Activated CD8-positive, alpha-beta T cell treated with anti-CD3 and anti-CD28 coated beads, Interleukin-2, amount 10 ng/mL, durations not matched to agents 7 days and 5 days (primary cell): ENCODE measurements around the gene HDAC2. TPM values are rescaled to one million over a fixed set of nuclear protein-coding genes. Genes with fewer than 3 reads are reported as not detected.
"Not testable (repeated sequence)": the region's sequence is repeated elsewhere in the genome, so short reads cannot be mapped to it uniquely, and the experiment has no call there.

ENCODE experiments used
- ATAC-seq: fragments of 150-1000 bp; cut with Tn5 transposase; one replicate; pipeline ENCODE4 v1.10.0; 2021; ENCODE audit warnings: moderate library complexity
- CTCF ChIA-PET: fragments of 350-600 bp; sonication (Branson Sonifier 250); formaldehyde crosslinking; loops from one replicate; lab custom pipeline; 2021; ENCODE audit warnings: antibody characterized with exemption; lab: Charles Lee
- POLR2A ChIA-PET: fragments of 350-600 bp; sonication (Branson Sonifier 250); formaldehyde crosslinking; loops from one replicate; lab custom pipeline; 2021; ENCODE audit warnings: antibody characterized with exemption; lab: Charles Lee
- DNase-seq: peaks from one replicate; pipeline ENCODE4 v3.0.0-alpha.2; 2020
- H3K27ac Mint-ChIP-seq: one replicate; pipeline ENCODE4 v1.8.0; 2021; ENCODE audit warnings: mild to moderate bottlenecking, mixed read lengths
- H3K27me3 Mint-ChIP-seq: one replicate; pipeline ENCODE4 v1.8.0; 2021; ENCODE audit warnings: low read depth, mixed read lengths
- H3K36me3 Mint-ChIP-seq: one replicate; pipeline ENCODE4 v1.8.0; 2021; ENCODE audit warnings: low read depth, mixed read lengths
- H3K4me1 Mint-ChIP-seq: one replicate; pipeline ENCODE4 v1.8.0; 2021; ENCODE audit warnings: low read depth, mixed read lengths
- H3K4me3 Mint-ChIP-seq: one replicate; pipeline ENCODE4 v1.8.0; 2021; ENCODE audit warnings: mild to moderate bottlenecking, mixed read lengths
- H3K9me3 Mint-ChIP-seq: one replicate; pipeline ENCODE4 v1.8.0; 2022; ENCODE audit warnings: mixed read lengths; ENCODE audit not compliant: insufficient read depth
- total RNA-seq, 2 experiments: library from RNA; stranded (reverse); gene quantifications; one replicate each; pipeline ENCODE4 v1.2.3, GENCODE V29; 2021

The HDAC2 gene
- total RNA-seq, result 10 to 100 TPM; 66.8 to 75.7 TPM

- peaks cover 5% of the 10 kb centered on the region for H3K36me3 Mint-ChIP-seq
- ChIA-PET POLR2A (no interaction called here), CTCF (interaction anchor here (1.0 kb wide), 1 partner anchor 10 kb away, joined by 11 read pairs; no protein-coding TSS in a partner anchor)
- DNase-seq (peak; percentile 87), ATAC-seq (peak; percentile 81)
- H3K9me3 Mint-ChIP-seq, result no peaks in the 10 kb centered on the region
- peak within 1 kb of the TSS; percentile 98 for H3K27ac Mint-ChIP-seq
- no peaks in the 10 kb centered on the region for H3K27me3 Mint-ChIP-seq
- H3K4me1 Mint-ChIP-seq, result peaks cover 25% of the 10 kb centered on the region
- peak within 1 kb of the TSS; percentile 90 for H3K4me3 Mint-ChIP-seq
Measured at GRCh38 chr6:113970805-113971676, at the start of gene HDAC2. HDAC2 (minus strand) TSS chr6:113971148; CDS start chr6:113970908, 240 bp downstream.

DNA sequence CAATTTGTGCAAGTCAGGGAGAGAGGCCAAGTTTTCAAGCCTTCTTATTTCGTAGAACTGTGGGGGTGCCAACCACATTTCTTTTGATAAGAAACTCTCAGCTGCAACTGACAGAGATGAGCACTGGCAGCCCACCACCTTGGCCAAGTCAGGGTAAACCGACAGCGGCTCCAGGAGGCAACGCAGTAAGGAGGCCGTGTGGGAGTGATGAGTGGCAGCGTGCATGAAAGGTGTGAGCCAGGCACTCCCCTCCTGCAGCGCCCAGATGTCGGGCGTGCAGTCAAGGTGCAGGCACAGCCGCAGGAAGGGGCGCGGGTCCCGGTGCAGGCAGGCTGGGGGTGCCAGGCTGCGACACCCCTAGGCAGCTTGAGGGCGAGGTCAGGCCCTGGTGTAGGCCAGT lies 49.2 kb upstream of the HDAC2 start:
- H3K36me3 Mint-ChIP-seq, result no peaks in the 10 kb centered on the region
- H3K9me3 Mint-ChIP-seq, result no peaks in the 10 kb centered on the region
- DNase-seq (no peak), ATAC-seq (no peak)
- ChIA-PET CTCF (no interaction called here), POLR2A (no interaction called here)
- no peaks in the 10 kb centered on the region for H3K27me3 Mint-ChIP-seq
- H3K4me1 Mint-ChIP-seq, result no peaks in the 10 kb centered on the region
- no peak overlapping the region for H3K4me3 Mint-ChIP-seq
- H3K27ac Mint-ChIP-seq, result no peak overlapping the region

- H3K9me3 Mint-ChIP-seq, CTCF ChIA-PET, H3K27me3 Mint-ChIP-seq, H3K4me1 Mint-ChIP-seq, H3K4me3 Mint-ChIP-seq, H3K27ac Mint-ChIP-seq, DNase-seq, H3K36me3 Mint-ChIP-seq, ATAC-seq, POLR2A ChIA-PET: not testable (repeated sequence)
Measured at GRCh38 chr6:114017146-114017545, 46.2 kb upstream of the HDAC2 start.

GRCh38 chr6:114014106-114014505 lies 43.2 kb upstream of the HDAC2 start:
- DNase-seq, H3K9me3 Mint-ChIP-seq, ATAC-seq, CTCF ChIA-PET, H3K27me3 Mint-ChIP-seq, H3K4me1 Mint-ChIP-seq, POLR2A ChIA-PET, H3K36me3 Mint-ChIP-seq, H3K27ac Mint-ChIP-seq, H3K4me3 Mint-ChIP-seq: not testable (repeated sequence)

DNA sequence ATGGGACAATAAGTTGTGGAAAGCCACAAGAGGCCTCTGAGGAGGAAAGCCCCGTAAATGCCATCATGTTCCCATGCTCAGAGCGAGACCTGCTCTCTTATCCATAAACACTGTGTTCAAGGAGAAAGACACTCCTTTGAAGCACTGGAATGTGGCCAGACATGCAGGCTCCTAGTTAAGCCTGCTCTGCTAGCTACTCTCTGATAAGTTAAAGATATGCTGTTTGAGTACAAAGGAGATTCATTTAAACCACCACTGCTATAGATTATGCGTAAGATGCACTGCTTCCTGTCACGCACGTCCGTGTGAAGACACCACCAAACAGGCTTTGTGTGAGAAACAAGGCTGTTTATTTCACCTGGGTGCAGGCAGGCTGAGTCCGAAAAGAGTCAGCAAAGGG lies 40.5 kb upstream of the HDAC2 start:
- H3K36me3 Mint-ChIP-seq, ATAC-seq, H3K4me3 Mint-ChIP-seq, H3K27me3 Mint-ChIP-seq, H3K27ac Mint-ChIP-seq, CTCF ChIA-PET, POLR2A ChIA-PET, H3K9me3 Mint-ChIP-seq, H3K4me1 Mint-ChIP-seq, DNase-seq: not testable (repeated sequence)

DNA sequence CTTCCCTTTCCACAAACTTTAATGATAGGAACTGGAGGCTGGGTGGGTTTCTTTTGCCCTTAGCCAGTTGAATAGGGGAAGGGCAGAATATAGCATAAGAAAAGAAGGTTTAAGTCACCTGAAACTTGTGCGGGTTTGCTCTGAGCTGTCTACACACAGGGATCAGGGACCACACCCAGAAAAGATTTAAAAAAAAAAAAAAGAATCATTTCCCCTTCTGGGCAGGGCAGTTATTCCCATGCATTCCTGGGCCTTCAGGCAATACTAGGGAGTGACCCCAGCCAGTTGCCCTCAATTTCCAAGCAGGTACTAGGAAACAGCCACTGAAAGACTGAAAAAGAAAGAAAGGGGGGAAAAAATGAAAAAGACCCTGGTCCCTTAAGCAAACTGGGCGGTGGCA lies 39.6 kb upstream of the HDAC2 start:
- Mint-ChIP-seq H3K9me3 (no peaks in the 10 kb centered on the region), H3K4me1 (peaks cover 10% of the 10 kb centered on the region), H3K27me3 (peaks cover 4% of the 10 kb centered on the region), H3K36me3 (no peaks in the 10 kb centered on the region), H3K27ac (no peak overlapping the region), H3K4me3 (no peak overlapping the region)
- ChIA-PET POLR2A (no interaction called here), CTCF (no interaction called here)
- ATAC-seq (no peak), DNase-seq (no peak)

- Mint-ChIP-seq H3K9me3 (no peaks in the 10 kb centered on the region), H3K36me3 (no peaks in the 10 kb centered on the region), H3K27me3 (peaks cover 4% of the 10 kb centered on the region), H3K4me3 (no peak overlapping the region), H3K4me1 (peaks cover 10% of the 10 kb centered on the region), H3K27ac (no peak overlapping the region)
- DNase-seq (no peak), ATAC-seq (no peak)
- ChIA-PET CTCF (no interaction called here), POLR2A (no interaction called here)
Measured at GRCh38 chr6:114009192-114009591, 38.2 kb upstream of the HDAC2 start.

- peaks cover 4% of the 10 kb centered on the region for H3K27me3 Mint-ChIP-seq
- ChIA-PET POLR2A (no interaction called here), CTCF (no interaction called here)
- no peak overlapping the region for H3K4me3 Mint-ChIP-seq
- H3K36me3 Mint-ChIP-seq, result no peaks in the 10 kb centered on the region
- peaks cover 10% of the 10 kb centered on the region for H3K4me1 Mint-ChIP-seq
- H3K9me3 Mint-ChIP-seq, result no peaks in the 10 kb centered on the region
- DNase-seq (no peak), ATAC-seq (no peak)
- H3K27ac Mint-ChIP-seq, result no peak overlapping the region
Measured at GRCh38 chr6:114008331-114008730, 37.4 kb upstream of the HDAC2 start.

DNA sequence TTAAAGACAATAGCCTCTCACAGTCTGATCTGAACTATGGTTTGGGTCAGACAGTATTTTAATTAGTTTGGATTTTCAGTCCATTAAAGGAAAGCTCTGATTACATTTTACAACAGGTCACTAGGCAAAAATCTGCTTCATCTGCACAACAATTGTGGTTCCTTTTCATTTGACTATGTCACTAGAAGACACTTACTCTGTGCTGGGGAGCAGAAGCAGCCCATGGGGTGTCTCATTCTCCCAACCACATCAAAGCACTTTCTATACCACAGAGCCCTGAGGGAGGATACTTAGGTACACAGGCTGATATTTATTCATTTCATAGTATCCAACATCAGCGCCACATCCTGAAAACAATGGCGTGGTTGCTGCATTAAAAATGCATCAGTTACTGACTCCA lies 36.6 kb upstream of the HDAC2 start:
- Mint-ChIP-seq H3K4me3 (no peak overlapping the region), H3K4me1 (peaks cover 10% of the 10 kb centered on the region), H3K36me3 (no peaks in the 10 kb centered on the region), H3K27ac (no peak overlapping the region), H3K9me3 (no peaks in the 10 kb centered on the region), H3K27me3 (peaks cover 4% of the 10 kb centered on the region)
- POLR2A ChIA-PET, result no interaction called here
- DNase-seq (peak; percentile 34), ATAC-seq (peak; percentile 79)
- CTCF ChIA-PET, result no interaction called here

GRCh38 chr6:114001354-114001753 lies 30.4 kb upstream of the HDAC2 start:
- ATAC-seq (no peak), DNase-seq (no peak)
- no peaks in the 10 kb centered on the region for H3K4me1 Mint-ChIP-seq
- H3K36me3 Mint-ChIP-seq, result no peaks in the 10 kb centered on the region
- no peak overlapping the region for H3K4me3 Mint-ChIP-seq
- ChIA-PET POLR2A (no interaction called here), CTCF (interaction anchor here (1.5 kb wide), 1 partner anchor 21 kb away, joined by 3 read pairs; no protein-coding TSS in a partner anchor)
- H3K27me3 Mint-ChIP-seq, result peaks cover 14% of the 10 kb centered on the region
- no peaks in the 10 kb centered on the region for H3K9me3 Mint-ChIP-seq
- no peak overlapping the region for H3K27ac Mint-ChIP-seq

- no peaks in the 10 kb centered on the region for H3K9me3 Mint-ChIP-seq
- H3K36me3 Mint-ChIP-seq, result no peaks in the 10 kb centered on the region
- DNase-seq, result no peak
- POLR2A ChIA-PET, result no interaction called here
- H3K27me3 Mint-ChIP-seq, result peaks cover 14% of the 10 kb centered on the region
- no peak for ATAC-seq
- CTCF ChIA-PET, result interaction anchor here (1.5 kb wide), 1 partner anchor 19 kb away, joined by 3 read pairs; no protein-coding TSS in a partner anchor
- no peaks in the 10 kb centered on the region for H3K4me1 Mint-ChIP-seq
- H3K4me3 Mint-ChIP-seq, result no peak overlapping the region
- no peak overlapping the region for H3K27ac Mint-ChIP-seq
Measured at GRCh38 chr6:114000069-114000468, 29.1 kb upstream of the HDAC2 start.

- no peak for DNase-seq
- ChIA-PET CTCF (no interaction called here), POLR2A (no interaction called here)
- Mint-ChIP-seq H3K9me3 (no peaks in the 10 kb centered on the region), H3K4me1 (no peaks in the 10 kb centered on the region), H3K27ac (no peak overlapping the region), H3K4me3 (no peak overlapping the region), H3K27me3 (peaks cover 16% of the 10 kb centered on the region), H3K36me3 (no peaks in the 10 kb centered on the region)
- no peak for ATAC-seq
Measured at GRCh38 chr6:113999284-113999683, 28.3 kb upstream of the HDAC2 start.
